ENCODE data around the gene TMPRSS13.

DNA sequence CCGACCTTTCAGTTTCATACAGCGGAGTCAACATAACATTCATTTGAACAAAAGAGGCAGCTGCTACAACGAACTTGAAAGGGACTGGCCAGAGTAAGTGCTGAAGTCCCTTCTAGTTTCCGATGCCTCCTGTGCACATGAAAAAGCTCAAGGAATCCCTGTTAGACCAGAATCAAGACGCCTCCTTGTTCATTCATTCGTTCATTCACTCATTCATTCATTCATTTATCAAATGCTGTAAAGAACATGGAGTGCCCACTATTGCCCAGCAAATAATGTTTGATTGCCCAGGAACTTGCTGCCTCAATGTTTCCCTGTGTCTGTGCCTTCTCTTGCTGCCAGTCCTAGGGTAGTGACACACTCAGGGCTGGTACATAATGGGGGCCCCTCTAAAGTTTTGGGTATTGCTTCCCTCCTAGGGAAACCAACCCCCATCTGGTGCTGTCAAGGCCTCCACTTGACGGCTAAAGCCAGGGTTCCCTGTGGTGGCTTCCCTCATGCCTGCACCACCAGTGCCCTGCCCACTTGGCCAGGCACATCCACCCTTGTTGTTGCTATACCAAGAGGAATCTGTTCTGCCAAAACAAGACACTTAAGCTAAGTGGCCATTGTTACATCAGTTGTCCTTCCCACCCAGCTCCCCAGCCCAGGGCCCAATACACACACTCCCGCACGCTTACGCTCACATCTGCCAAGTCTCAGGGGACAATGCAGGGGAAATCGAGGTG lies 3.8 kb downstream of the TMPRSS13 start:
- TF ChIP-seq, protein P1, sequence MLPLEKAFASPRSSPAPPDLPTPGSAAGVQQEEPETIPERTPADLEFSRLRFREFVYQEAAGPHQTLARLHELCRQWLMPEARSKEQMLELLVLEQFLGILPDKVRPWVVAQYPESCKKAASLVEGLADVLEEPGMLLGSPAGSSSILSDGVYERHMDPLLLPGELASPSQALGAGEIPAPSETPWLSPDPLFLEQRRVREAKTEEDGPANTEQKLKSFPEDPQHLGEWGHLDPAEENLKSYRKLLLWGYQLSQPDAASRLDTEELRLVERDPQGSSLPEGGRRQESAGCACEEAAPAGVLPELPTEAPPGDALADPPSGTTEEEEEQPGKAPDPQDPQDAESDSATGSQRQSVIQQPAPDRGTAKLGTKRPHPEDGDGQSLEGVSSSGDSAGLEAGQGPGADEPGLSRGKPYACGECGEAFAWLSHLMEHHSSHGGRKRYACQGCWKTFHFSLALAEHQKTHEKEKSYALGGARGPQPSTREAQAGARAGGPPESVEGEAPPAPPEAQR (tag by site-specific recombination; IDR thresholded peaks at IDR 0.05) = no peak
- TF ChIP-seq, protein P2, sequence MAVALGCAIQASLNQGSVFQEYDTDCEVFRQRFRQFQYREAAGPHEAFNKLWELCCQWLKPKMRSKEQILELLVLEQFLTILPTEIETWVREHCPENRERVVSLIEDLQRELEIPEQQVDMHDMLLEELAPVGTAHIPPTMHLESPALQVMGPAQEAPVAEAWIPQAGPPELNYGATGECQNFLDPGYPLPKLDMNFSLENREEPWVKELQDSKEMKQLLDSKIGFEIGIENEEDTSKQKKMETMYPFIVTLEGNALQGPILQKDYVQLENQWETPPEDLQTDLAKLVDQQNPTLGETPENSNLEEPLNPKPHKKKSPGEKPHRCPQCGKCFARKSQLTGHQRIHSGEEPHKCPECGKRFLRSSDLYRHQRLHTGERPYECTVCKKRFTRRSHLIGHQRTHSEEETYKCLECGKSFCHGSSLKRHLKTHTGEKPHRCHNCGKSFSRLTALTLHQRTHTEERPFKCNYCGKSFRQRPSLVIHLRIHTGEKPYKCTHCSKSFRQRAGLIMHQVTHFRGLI (tag by site-specific recombination; IDR thresholded peaks at IDR 0.05) = no peak
- TF ChIP-seq, protein P3, sequence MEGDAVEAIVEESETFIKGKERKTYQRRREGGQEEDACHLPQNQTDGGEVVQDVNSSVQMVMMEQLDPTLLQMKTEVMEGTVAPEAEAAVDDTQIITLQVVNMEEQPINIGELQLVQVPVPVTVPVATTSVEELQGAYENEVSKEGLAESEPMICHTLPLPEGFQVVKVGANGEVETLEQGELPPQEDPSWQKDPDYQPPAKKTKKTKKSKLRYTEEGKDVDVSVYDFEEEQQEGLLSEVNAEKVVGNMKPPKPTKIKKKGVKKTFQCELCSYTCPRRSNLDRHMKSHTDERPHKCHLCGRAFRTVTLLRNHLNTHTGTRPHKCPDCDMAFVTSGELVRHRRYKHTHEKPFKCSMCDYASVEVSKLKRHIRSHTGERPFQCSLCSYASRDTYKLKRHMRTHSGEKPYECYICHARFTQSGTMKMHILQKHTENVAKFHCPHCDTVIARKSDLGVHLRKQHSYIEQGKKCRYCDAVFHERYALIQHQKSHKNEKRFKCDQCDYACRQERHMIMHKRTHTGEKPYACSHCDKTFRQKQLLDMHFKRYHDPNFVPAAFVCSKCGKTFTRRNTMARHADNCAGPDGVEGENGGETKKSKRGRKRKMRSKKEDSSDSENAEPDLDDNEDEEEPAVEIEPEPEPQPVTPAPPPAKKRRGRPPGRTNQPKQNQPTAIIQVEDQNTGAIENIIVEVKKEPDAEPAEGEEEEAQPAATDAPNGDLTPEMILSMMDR (tag by site-specific recombination; IDR thresholded peaks at IDR 0.05) = no peak
- TF ChIP-seq, protein P4, sequence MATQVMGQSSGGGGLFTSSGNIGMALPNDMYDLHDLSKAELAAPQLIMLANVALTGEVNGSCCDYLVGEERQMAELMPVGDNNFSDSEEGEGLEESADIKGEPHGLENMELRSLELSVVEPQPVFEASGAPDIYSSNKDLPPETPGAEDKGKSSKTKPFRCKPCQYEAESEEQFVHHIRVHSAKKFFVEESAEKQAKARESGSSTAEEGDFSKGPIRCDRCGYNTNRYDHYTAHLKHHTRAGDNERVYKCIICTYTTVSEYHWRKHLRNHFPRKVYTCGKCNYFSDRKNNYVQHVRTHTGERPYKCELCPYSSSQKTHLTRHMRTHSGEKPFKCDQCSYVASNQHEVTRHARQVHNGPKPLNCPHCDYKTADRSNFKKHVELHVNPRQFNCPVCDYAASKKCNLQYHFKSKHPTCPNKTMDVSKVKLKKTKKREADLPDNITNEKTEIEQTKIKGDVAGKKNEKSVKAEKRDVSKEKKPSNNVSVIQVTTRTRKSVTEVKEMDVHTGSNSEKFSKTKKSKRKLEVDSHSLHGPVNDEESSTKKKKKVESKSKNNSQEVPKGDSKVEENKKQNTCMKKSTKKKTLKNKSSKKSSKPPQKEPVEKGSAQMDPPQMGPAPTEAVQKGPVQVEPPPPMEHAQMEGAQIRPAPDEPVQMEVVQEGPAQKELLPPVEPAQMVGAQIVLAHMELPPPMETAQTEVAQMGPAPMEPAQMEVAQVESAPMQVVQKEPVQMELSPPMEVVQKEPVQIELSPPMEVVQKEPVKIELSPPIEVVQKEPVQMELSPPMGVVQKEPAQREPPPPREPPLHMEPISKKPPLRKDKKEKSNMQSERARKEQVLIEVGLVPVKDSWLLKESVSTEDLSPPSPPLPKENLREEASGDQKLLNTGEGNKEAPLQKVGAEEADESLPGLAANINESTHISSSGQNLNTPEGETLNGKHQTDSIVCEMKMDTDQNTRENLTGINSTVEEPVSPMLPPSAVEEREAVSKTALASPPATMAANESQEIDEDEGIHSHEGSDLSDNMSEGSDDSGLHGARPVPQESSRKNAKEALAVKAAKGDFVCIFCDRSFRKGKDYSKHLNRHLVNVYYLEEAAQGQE (tag by site-specific recombination; IDR thresholded peaks at IDR 0.05) = no peak
- no peak for TF ChIP-seq ZNF654 (tag by site-specific recombination; IDR thresholded peaks at IDR 0.05; ENCODE audit: low read depth)
- TF ChIP-seq, protein P5, sequence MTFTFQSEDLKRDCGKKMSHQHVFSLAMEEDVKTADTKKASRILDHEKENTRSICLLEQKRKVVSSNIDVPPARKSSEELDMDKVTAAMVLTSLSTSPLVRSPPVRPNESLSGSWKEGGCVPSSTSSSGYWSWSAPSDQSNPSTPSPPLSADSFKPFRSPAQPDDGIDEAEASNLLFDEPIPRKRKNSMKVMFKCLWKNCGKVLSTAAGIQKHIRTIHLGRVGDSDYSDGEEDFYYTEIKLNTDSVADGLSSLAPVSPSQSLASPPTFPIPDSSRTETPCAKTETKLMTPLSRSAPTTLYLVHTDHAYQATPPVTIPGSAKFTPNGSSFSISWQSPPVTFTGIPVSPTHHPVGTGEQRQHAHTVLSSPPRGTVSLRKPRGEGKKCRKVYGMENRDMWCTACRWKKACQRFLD (tag by site-specific recombination; IDR thresholded peaks at IDR 0.05) = no peak
- TF ChIP-seq, protein P6, sequence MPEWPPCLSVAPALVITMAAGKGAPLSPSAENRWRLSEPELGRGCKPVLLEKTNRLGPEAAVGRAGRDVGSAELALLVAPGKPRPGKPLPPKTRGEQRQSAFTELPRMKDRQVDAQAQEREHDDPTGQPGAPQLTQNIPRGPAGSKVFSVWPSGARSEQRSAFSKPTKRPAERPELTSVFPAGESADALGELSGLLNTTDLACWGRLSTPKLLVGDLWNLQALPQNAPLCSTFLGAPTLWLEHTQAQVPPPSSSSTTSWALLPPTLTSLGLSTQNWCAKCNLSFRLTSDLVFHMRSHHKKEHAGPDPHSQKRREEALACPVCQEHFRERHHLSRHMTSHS (tag by site-specific recombination; IDR thresholded peaks at IDR 0.05) = no peak
- TF ChIP-seq GLI4 (tag by site-specific recombination; IDR thresholded peaks at IDR 0.05) = no peak
- no peak for TF ChIP-seq ZNF394 (tag by site-specific recombination; IDR thresholded peaks at IDR 0.05; ENCODE audit: borderline replicate concordance)

Data from HEK293 (cell line).